Activated CD8-positive, alpha-beta memory T cell treated with anti-CD3 and anti-CD28 coated beads, Interleukin-2, amount 10 ng/mL, durations not matched to agents 7 days and 5 days (primary cell): ENCODE results near the gene ZNF532. TPM values are rescaled to one million over a fixed set of nuclear protein-coding genes. Genes with fewer than 3 reads are reported as not detected.

Experiments used
- ATAC-seq: fragments of 150-1000 bp; cut with Tn5 transposase; one replicate; pipeline ENCODE4 v1.10.0; 2021; ENCODE audit warnings: moderate library complexity
- CTCF ChIA-PET: fragments of 350-600 bp; sonication (Branson Sonifier 250); formaldehyde crosslinking; loops from one replicate; lab custom pipeline; 2021; ENCODE audit warnings: antibody characterized with exemption; lab: Charles Lee
- DNase-seq: peaks from one replicate; pipeline ENCODE4 v3.0.0-alpha.2; 2020
- H3K27ac Mint-ChIP-seq: one replicate; pipeline ENCODE4 v1.8.0; 2021; ENCODE audit warnings: mild to moderate bottlenecking, mixed read lengths
- H3K27me3 Mint-ChIP-seq: one replicate; pipeline ENCODE4 v1.8.0; 2021; ENCODE audit warnings: mixed read lengths
- H3K36me3 Mint-ChIP-seq: one replicate; pipeline ENCODE4 v1.8.0; 2021; ENCODE audit warnings: mild to moderate bottlenecking, mixed read lengths
- H3K4me1 Mint-ChIP-seq: one replicate; pipeline ENCODE4 v1.8.0; 2021; ENCODE audit warnings: mixed read lengths
- H3K4me3 Mint-ChIP-seq: one replicate; pipeline ENCODE4 v1.8.0; 2021; ENCODE audit warnings: mild to moderate bottlenecking, moderate library complexity, mixed read lengths
- H3K9me3 Mint-ChIP-seq: one replicate; pipeline ENCODE4 v1.8.0; 2022; ENCODE audit warnings: low read depth, mixed read lengths
- total RNA-seq, 2 experiments: library from RNA; stranded (reverse); gene quantifications; one replicate each; pipeline ENCODE4 v1.2.3, GENCODE V29; 2021

ZNF532 gene
- total RNA-seq, 2 experiments from 2014 or later = 2.4 to 3.5 TPM

- CTCF ChIA-PET = no interaction called here
- H3K27ac Mint-ChIP-seq = no peak overlapping the region
Observed at GRCh38 chr18:58934933-58935577, 70.4 kb downstream of the ZNF532 start.

GRCh38 chr18:58937071-58937886 lies 72.6 kb downstream of the ZNF532 start:
- H3K27ac Mint-ChIP-seq = no peak overlapping the region
- CTCF ChIA-PET = no interaction called here
- no peak overlapping the region for H3K4me3 Mint-ChIP-seq
- no peak for DNase-seq
- H3K27me3 Mint-ChIP-seq = peaks cover 12% of the 10 kb centered on the region
- H3K4me1 Mint-ChIP-seq = peaks cover 3% of the 10 kb centered on the region
- ATAC-seq = no peak
- H3K36me3 Mint-ChIP-seq = no peaks in the 10 kb centered on the region
- no peaks in the 10 kb centered on the region for H3K9me3 Mint-ChIP-seq

More at GRCh38 chr18:58934933-58935577, 70.4 kb downstream of the ZNF532 start:
- peaks cover 20% of the 10 kb centered on the region for H3K27me3 Mint-ChIP-seq
- no peak for DNase-seq
- no peaks in the 10 kb centered on the region for H3K9me3 Mint-ChIP-seq
- no peak for ATAC-seq
- H3K4me1 Mint-ChIP-seq = peaks cover 3% of the 10 kb centered on the region
- no peak overlapping the region for H3K4me3 Mint-ChIP-seq
- no peaks in the 10 kb centered on the region for H3K36me3 Mint-ChIP-seq

- H3K27ac Mint-ChIP-seq = no peak overlapping the region
- DNase-seq = no peak
- ATAC-seq = no peak
- H3K27me3 Mint-ChIP-seq = peaks cover 12% of the 10 kb centered on the region
- no peak overlapping the region for H3K4me3 Mint-ChIP-seq
- no peaks in the 10 kb centered on the region for H3K36me3 Mint-ChIP-seq
- H3K9me3 Mint-ChIP-seq = no peaks in the 10 kb centered on the region
- CTCF ChIA-PET = no interaction called here
- peaks cover 3% of the 10 kb centered on the region for H3K4me1 Mint-ChIP-seq
Observed at GRCh38 chr18:58937887-58938267, 73.2 kb downstream of the ZNF532 start.

- Mint-ChIP-seq H3K27me3 (peaks cover 4% of the 10 kb centered on the region), H3K4me3 (no peak overlapping the region), H3K9me3 (no peaks in the 10 kb centered on the region), H3K4me1 (peaks cover 5% of the 10 kb centered on the region), H3K36me3 (no peaks in the 10 kb centered on the region), H3K27ac (no peak overlapping the region)
- DNase-seq (no peak), ATAC-seq (no peak)
- CTCF ChIA-PET = no interaction called here
Observed at GRCh38 chr18:58941426-58942099, 76.9 kb downstream of the ZNF532 start.

- ATAC-seq = no peak
- Mint-ChIP-seq H3K4me1 (peaks cover 6% of the 10 kb centered on the region), H3K9me3 (no peaks in the 10 kb centered on the region), H3K36me3 (no peaks in the 10 kb centered on the region), H3K27ac (no peak overlapping the region), H3K27me3 (no peaks in the 10 kb centered on the region), H3K4me3 (no peak overlapping the region)
- no peak for DNase-seq
- CTCF ChIA-PET = no interaction called here
Observed at GRCh38 chr18:58943896-58944295, 79.2 kb downstream of the ZNF532 start.

DNA sequence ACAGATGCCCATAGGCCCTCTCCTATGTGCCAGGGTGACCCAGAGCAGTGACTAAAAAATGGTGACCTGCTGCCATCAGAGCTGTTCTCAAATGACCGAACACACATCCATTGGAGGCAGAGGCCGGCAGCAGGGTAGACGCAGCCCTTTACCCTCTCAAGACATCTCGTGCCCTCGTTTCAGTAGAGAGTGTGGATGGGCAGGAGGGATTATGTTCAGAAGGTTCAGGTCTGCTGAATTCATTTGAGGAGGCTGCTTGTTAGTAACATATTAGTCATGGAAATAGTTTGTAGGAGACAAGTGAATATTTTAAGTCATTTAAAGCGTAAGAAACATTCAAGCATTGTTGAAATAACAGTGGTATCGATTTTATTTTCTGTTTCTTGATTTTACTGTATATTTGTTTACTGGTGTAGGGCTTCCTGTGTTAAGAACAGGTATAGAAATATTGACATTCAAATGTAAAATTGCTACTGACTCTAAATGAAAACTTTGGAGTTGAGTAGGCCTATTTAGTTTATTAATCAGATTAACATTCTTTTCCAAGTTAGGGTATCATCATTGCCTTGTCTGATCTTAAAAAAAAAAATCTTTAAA lies 82.6 kb downstream of the ZNF532 start:
- H3K36me3 Mint-ChIP-seq = no peaks in the 10 kb centered on the region
- peaks cover 6% of the 10 kb centered on the region for H3K4me1 Mint-ChIP-seq
- H3K4me3 Mint-ChIP-seq = no peak overlapping the region
- no peak for ATAC-seq
- no peak for DNase-seq
- H3K27ac Mint-ChIP-seq = no peak overlapping the region
- no peaks in the 10 kb centered on the region for H3K27me3 Mint-ChIP-seq
- no peaks in the 10 kb centered on the region for H3K9me3 Mint-ChIP-seq
- CTCF ChIA-PET = no interaction called here

GRCh38 chr18:58949031-58949430 lies 84.4 kb downstream of the ZNF532 start:
- Mint-ChIP-seq H3K4me1 (peaks cover 6% of the 10 kb centered on the region), H3K9me3 (no peaks in the 10 kb centered on the region), H3K36me3 (no peaks in the 10 kb centered on the region), H3K4me3 (no peak overlapping the region), H3K27ac (no peak overlapping the region), H3K27me3 (peaks cover 7% of the 10 kb centered on the region)
- CTCF ChIA-PET = no interaction called here
- DNase-seq (no peak), ATAC-seq (no peak)

DNA sequence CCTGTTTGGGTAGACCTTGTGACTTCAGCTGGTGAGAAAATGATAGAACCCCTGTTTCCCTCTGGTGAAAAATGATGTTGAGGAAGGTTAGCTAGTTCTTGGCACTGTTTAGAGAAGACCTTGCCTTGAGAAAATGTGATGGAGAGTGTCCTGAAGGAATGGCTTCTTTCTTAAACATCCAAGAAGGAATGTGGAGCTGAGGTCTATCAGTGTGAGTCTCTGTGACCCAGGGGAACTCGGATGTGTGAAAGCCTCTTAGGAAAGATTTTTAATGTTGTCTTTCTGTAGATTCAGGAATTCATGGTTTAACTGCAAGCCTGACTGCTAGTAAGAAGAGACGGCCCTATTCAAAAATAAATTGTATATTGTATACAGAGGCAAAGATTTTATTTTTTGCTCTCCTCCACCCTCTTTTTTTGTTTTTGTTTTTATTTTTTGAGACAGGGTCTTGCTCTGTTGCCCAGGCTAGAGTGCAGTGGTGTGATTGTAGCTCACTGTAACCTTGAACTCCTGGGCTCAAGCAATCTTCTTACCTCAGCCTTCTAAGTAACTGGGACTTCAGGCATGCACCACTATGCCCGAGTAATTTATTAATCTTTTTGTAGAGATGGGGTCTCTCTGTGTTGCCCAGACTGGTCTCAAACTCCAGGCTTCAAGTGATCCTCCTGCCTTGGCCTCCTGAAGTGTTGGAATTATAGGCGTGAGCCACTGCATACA lies 87.5 kb downstream of the ZNF532 start:
- Mint-ChIP-seq H3K4me3 (no peak overlapping the region), H3K36me3 (no peaks in the 10 kb centered on the region), H3K4me1 (peaks cover under 1% of the 10 kb centered on the region), H3K27ac (no peak overlapping the region), H3K9me3 (no peaks in the 10 kb centered on the region), H3K27me3 (peaks cover 10% of the 10 kb centered on the region)
- ATAC-seq (no peak), DNase-seq (no peak)
- CTCF ChIA-PET = no interaction called here

GRCh38 chr18:58952858-58953257 lies 88.2 kb downstream of the ZNF532 start:
- H3K4me1 Mint-ChIP-seq = no peaks in the 10 kb centered on the region
- H3K36me3 Mint-ChIP-seq = no peaks in the 10 kb centered on the region
- H3K27me3 Mint-ChIP-seq = peaks cover 10% of the 10 kb centered on the region
- no peak for ATAC-seq
- CTCF ChIA-PET = no interaction called here
- H3K27ac Mint-ChIP-seq = no peak overlapping the region
- H3K4me3 Mint-ChIP-seq = no peak overlapping the region
- H3K9me3 Mint-ChIP-seq = no peaks in the 10 kb centered on the region
- DNase-seq = no peak

DNA sequence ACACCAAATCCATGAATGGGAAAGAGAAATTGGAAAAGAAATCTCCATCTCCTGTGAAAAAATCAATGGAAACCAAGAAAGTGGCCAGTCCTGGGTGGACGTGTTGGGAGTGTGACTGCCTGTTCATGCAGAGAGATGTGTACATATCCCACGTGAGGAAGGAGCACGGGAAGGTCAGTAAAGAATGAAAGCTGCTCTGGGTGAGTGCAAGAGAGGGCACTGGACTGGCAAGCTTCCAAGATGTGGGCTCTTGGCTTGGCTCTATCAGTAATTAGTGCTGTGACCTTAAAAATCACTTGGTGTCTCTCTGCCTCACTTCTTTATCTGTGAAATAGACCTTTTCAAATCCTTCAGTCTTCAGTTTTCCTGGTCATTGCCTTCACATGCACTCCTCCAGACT lies 89.0 kb downstream of the ZNF532 start:
- peaks cover 13% of the 10 kb centered on the region for H3K27me3 Mint-ChIP-seq

DNA sequence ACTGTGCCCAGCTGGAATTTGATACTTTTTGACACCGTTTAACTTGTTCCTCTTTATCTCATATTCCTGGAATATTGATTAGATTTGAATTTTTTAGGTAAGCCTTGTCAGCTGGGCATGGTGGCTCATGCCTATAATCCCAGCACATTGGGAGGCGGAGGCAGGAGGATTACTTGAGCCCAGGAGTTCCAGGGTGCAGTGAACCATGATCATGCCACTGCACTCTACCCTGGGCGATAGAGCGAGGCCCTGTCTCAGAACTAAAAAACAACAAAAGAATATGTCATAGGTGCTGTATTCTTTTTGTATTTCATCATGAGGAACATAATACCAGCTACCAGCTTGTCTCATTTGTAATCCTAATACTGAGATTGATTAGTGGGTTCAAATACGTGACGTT lies 90.3 kb downstream of the ZNF532 start:
- H3K4me1 Mint-ChIP-seq = no peaks in the 10 kb centered on the region
- ATAC-seq (no peak), DNase-seq (no peak)
- H3K36me3 Mint-ChIP-seq = no peaks in the 10 kb centered on the region
- no peaks in the 10 kb centered on the region for H3K9me3 Mint-ChIP-seq
- CTCF ChIA-PET = no interaction called here
- H3K27me3 Mint-ChIP-seq = peaks cover 14% of the 10 kb centered on the region
- H3K4me3 Mint-ChIP-seq = no peak overlapping the region
- no peak overlapping the region for H3K27ac Mint-ChIP-seq

More for the DNA sequence above, 89.0 kb downstream of the ZNF532 start:
- DNase-seq (no peak), ATAC-seq (no peak)
- Mint-ChIP-seq H3K9me3 (no peaks in the 10 kb centered on the region), H3K27ac (no peak overlapping the region), H3K4me3 (no peak overlapping the region), H3K4me1 (no peaks in the 10 kb centered on the region), H3K36me3 (no peaks in the 10 kb centered on the region)
- CTCF ChIA-PET = no interaction called here

- Mint-ChIP-seq H3K27ac (no peak overlapping the region), H3K27me3 (peaks cover 17% of the 10 kb centered on the region), H3K36me3 (no peaks in the 10 kb centered on the region), H3K4me1 (no peaks in the 10 kb centered on the region), H3K4me3 (no peak overlapping the region), H3K9me3 (no peaks in the 10 kb centered on the region)
- ATAC-seq (no peak), DNase-seq (no peak)
- CTCF ChIA-PET = no interaction called here
Observed at GRCh38 chr18:58955738-58956137, 91.1 kb downstream of the ZNF532 start.

DNA sequence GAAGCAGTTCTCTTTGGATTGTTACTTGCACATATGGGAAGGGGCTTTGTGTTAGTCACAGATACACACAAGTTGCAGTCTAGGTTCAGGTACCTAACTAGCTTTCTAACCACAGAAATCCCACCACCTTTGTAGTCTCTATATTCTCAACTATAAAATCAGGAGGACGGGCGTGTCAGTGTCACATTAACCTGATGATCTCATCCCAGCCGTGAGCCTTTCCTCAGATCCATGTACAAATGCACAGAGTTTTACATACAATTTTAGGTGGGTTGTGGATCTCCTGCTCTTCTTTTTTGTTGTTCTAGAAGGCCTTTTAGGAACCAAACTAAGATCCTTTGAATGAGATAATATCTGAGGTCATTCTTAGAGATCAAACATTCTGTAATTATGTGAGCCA lies 94.0 kb downstream of the ZNF532 start:
- ATAC-seq = no peak
- no peak for DNase-seq
- Mint-ChIP-seq H3K9me3 (no peaks in the 10 kb centered on the region), H3K4me1 (no peaks in the 10 kb centered on the region), H3K4me3 (no peak overlapping the region), H3K27me3 (peaks cover 10% of the 10 kb centered on the region), H3K27ac (no peak overlapping the region), H3K36me3 (no peaks in the 10 kb centered on the region)
- CTCF ChIA-PET = no interaction called here
